A673 (cell line): ENCODE measurements around the gene SLF2. TPM values are rescaled to one million over a fixed set of nuclear protein-coding genes. Genes with fewer than 3 reads are reported as not detected.

Experiments used
- BruUV-seq: library from RNA; stranded (reverse); fragments of 400-500 nt; replicated peaks from 2 replicates; lab custom pipeline; 2021; lab: Mats Ljungman, UMichigan
- CTCF ChIA-PET: fragments of 300-600 bp; sonication (Branson Sonifier 250); formaldehyde crosslinking; loops from one replicate; lab custom pipeline; 2022; ENCODE audit warnings: antibody characterized with exemption; lab: Charles Lee
- POLR2A ChIA-PET: fragments of 300-600 bp; sonication (Branson Sonifier 250); formaldehyde crosslinking; loops from one replicate; lab custom pipeline; 2022; ENCODE audit warnings: antibody characterized with exemption; ENCODE audit not compliant: low non-redundant PET; lab: Charles Lee
- DNase-seq: peaks from one replicate; pipeline ENCODE4 v3.0.0-alpha.2; 2015; ENCODE audit warnings: low spot score
- H3K27ac ChIP-seq: fragments of 200-600 bp; sonication (generic); 2 replicates; pipeline ENCODE4 v1.5.1; 2016; ENCODE audit warnings: mixed run types, low read depth, mild to moderate bottlenecking, mixed read lengths, antibody characterized with exemption, low read length; ENCODE audit not compliant: poor library complexity, severe bottlenecking
- H3K27me3 ChIP-seq: fragments of 200-600 bp; sonication (generic); replicated peaks from 2 replicates; pipeline ENCODE4 v1.6.1; 2017; ENCODE audit warnings: mixed run types, low read depth, mild to moderate bottlenecking, mixed read lengths, antibody characterized with exemption, low read length; ENCODE audit not compliant: insufficient read depth, poor library complexity
- H3K36me3 ChIP-seq: fragments of 200-600 bp; sonication (generic); 2 replicates; pipeline ENCODE4 v1.6.1; 2016; ENCODE audit warnings: mixed run types, mild to moderate bottlenecking, mixed read lengths, antibody characterized with exemption, low read length; ENCODE audit not compliant: insufficient read depth, poor library complexity, severe bottlenecking
- H3K4me1 ChIP-seq: fragments of 200-600 bp; sonication (generic); 2 replicates; pipeline ENCODE4 v1.6.1; 2017; ENCODE audit warnings: mixed run types, mild to moderate bottlenecking, mixed read lengths, antibody characterized with exemption, low read length; ENCODE audit not compliant: insufficient read depth, poor library complexity, severe bottlenecking
- H3K4me3 ChIP-seq: fragments of 200-600 bp; sonication (generic); 2 replicates; pipeline ENCODE4 v1.5.1; 2016; ENCODE audit warnings: low read depth, mixed run types, mild to moderate bottlenecking, mixed read lengths, low read length; ENCODE audit not compliant: poor library complexity, severe bottlenecking
- H3K9me3 ChIP-seq: fragments of 200-600 bp; sonication (generic); 2 replicates; pipeline ENCODE4 v1.6.1; 2016; ENCODE audit warnings: mixed run types, low read depth, mild to moderate bottlenecking, mixed read lengths, antibody characterized with exemption, low read length; ENCODE audit not compliant: poor library complexity, severe bottlenecking
- CTCF ChIP-seq: fragments of 300-800, 200-600 bp; sonication (generic); conservative IDR thresholded peaks from 2 replicates; pipeline ENCODE4 v1.5.1; 2017; ENCODE audit warnings: low read depth, mild to moderate bottlenecking, antibody characterized with exemption, low read length, moderate library complexity, mixed read lengths
- EZH2 ChIP-seq: fragments of 200-600 bp; sonication (generic); IDR thresholded peaks from 2 replicates; pipeline ENCODE4 v1.6.1; 2017; ENCODE audit warnings: borderline replicate concordance, low read depth, mild to moderate bottlenecking, mixed read lengths, antibody characterized with exemption, low read length; ENCODE audit not compliant: poor library complexity, severe bottlenecking
- intact Hi-C: fragments of 100-400 bp; cut with micrococcal nuclease; formaldehyde crosslinking; loops from one replicate; pipeline ENCODE4 v1.10.0; 2022; ENCODE audit not compliant: unreplicated experiment
- total RNA-seq: library from RNA; stranded (reverse); gene quantifications from 2 replicates; pipeline ENCODE4 v1.2.3, GENCODE V29; 2021

Gene SLF2
- total RNA-seq, 1 experiment from 2014 or later: 39.4 TPM

- DNase-seq: no peak
- no peaks in the 10 kb centered on the region for H3K4me1 ChIP-seq
- BruUV-seq: no TSS peak
- POLR2A ChIA-PET: interaction anchor here (0.6 kb wide), 1 partner anchor 220 kb away, joined by 6 read pairs; no protein-coding TSS in a partner anchor
- no peaks in the 10 kb centered on the region for H3K9me3 ChIP-seq
- H3K4me3 ChIP-seq: no peak overlapping the region
- peaks cover 5% of the 10 kb centered on the region for H3K36me3 ChIP-seq
- CTCF ChIA-PET: no interaction called here
- intact Hi-C loops: no loop called here
- TF ChIP-seq EZH2 (no peak), CTCF (no peak)
- no peaks in the 10 kb centered on the region for H3K27me3 ChIP-seq
- no peak overlapping the region for H3K27ac ChIP-seq
Measured at GRCh38 chr10:100976906-100977305, 64.1 kb downstream of the SLF2 start.

- ChIA-PET POLR2A (no interaction called here), CTCF (no interaction called here)
- Histone ChIP-seq H3K27me3 (no peaks in the 10 kb centered on the region), H3K4me1 (no peaks in the 10 kb centered on the region), H3K36me3 (peaks cover 5% of the 10 kb centered on the region), H3K9me3 (no peaks in the 10 kb centered on the region), H3K27ac (no peak overlapping the region), H3K4me3 (no peak overlapping the region)
- BruUV-seq: no TSS peak
- TF ChIP-seq CTCF (no peak), EZH2 (no peak)
- intact Hi-C loops: no loop called here
- no peak for DNase-seq
Measured at GRCh38 chr10:100977436-100977835, 64.7 kb downstream of the SLF2 start.

- no peaks in the 10 kb centered on the region for H3K4me1 ChIP-seq
- intact Hi-C loops: no loop called here
- H3K4me3 ChIP-seq: no peak overlapping the region
- POLR2A ChIA-PET: no interaction called here
- H3K27ac ChIP-seq: no peak overlapping the region
- CTCF ChIA-PET: no interaction called here
- no peaks in the 10 kb centered on the region for H3K9me3 ChIP-seq
- H3K36me3 ChIP-seq: peaks cover 5% of the 10 kb centered on the region
- DNase-seq: no peak
- no TSS peak for BruUV-seq
- H3K27me3 ChIP-seq: no peaks in the 10 kb centered on the region
- TF ChIP-seq EZH2 (no peak), CTCF (no peak)
Measured at GRCh38 chr10:100978121-100978900, 65.5 kb downstream of the SLF2 start.
